GM23248 (cell line): ENCODE measurements around the gene PTPRN2.
"Not testable (repeated sequence)": the region's sequence is repeated elsewhere in the genome, so short reads cannot be mapped to it uniquely, and the experiment has no call there.

Experiments
- EZH2 ChIP-seq: fragments of 200-600 bp; sonication (generic); IDR thresholded peaks from 2 replicates; pipeline ENCODE4 v1.6.1; 2018; ENCODE audit warnings: antibody characterized with exemption, mild to moderate bottlenecking; ENCODE audit not compliant: insufficient read depth, poor library complexity, severe bottlenecking
- EZH2phosphoT487 ChIP-seq: fragments of 200-600 bp; sonication (generic); IDR thresholded peaks from 2 replicates; pipeline ENCODE4 v1.6.1; 2018; ENCODE audit warnings: antibody characterized with exemption, moderate library complexity, mild to moderate bottlenecking, low read depth; ENCODE audit not compliant: insufficient read depth

- not testable (repeated sequence) for TF ChIP-seq EZH2, EZH2phosphoT487
These were observed 440.2 kb downstream of the PTPRN2 start for GRCh38 chr7:158147431-158147830.
